ENCODE results near the gene SIX5.

The SIX5 gene

DNA sequence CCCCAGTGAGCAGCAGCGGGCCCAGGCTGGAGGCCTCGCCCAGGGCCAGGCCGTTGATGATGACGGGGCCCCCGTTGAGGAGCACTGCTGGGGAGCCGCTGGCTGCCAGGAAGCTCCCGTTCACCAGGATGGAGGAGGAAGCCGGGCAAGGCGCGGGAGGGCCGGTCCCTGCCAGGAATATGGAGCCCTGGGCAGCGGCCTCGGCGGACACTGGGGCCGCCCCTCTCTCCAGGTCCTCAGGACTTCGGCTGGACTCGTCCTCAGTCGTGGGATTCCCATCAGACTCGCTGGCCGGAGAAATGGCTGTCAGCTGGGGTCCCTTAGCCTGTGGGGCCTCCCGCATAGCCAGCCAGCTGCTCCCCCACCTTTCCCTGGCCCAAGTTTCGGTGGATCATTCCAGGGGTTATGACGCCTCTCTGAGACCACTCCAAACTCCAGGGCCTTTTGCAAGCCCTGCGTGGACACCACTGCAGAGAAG, 2.1 kb downstream of the SIX5 start:
- no peak for TF ChIP-seq FOXP2 (optimal IDR thresholded peaks at IDR 0.05; ENCODE audit: borderline replicate concordance, extremely low read depth, extremely low read length, insufficient read depth)

DNA sequence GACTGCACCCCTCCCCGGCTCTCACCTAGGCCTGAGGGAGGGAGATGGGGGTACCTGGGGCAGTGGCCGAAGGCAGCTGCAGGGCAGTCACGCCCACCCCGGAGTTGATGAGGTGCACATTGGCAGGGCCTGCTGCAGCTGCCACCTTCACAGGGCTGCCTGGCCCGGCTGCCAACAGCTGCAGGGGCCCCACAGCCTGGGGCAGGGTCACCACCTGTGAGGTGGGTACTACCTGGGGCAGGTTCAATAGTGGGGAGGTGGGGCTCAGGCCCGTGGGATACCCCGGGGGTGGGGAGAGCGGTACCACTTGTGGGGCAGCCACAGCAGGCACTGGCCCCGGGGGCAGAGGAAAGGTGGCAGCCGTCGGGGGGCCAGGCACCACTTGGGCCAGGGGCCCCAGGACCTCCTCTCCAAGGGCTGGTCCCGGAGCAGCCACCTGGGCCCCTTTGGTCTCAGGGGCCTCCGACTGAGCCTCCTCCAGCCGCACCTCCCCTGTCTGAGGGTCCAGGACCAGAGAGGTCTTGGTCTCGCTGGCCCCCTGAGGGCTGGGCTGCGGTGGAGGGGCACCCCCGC, 2.7 kb downstream of the SIX5 start:
- TF ChIP-seq, protein P1, sequence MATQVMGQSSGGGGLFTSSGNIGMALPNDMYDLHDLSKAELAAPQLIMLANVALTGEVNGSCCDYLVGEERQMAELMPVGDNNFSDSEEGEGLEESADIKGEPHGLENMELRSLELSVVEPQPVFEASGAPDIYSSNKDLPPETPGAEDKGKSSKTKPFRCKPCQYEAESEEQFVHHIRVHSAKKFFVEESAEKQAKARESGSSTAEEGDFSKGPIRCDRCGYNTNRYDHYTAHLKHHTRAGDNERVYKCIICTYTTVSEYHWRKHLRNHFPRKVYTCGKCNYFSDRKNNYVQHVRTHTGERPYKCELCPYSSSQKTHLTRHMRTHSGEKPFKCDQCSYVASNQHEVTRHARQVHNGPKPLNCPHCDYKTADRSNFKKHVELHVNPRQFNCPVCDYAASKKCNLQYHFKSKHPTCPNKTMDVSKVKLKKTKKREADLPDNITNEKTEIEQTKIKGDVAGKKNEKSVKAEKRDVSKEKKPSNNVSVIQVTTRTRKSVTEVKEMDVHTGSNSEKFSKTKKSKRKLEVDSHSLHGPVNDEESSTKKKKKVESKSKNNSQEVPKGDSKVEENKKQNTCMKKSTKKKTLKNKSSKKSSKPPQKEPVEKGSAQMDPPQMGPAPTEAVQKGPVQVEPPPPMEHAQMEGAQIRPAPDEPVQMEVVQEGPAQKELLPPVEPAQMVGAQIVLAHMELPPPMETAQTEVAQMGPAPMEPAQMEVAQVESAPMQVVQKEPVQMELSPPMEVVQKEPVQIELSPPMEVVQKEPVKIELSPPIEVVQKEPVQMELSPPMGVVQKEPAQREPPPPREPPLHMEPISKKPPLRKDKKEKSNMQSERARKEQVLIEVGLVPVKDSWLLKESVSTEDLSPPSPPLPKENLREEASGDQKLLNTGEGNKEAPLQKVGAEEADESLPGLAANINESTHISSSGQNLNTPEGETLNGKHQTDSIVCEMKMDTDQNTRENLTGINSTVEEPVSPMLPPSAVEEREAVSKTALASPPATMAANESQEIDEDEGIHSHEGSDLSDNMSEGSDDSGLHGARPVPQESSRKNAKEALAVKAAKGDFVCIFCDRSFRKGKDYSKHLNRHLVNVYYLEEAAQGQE (IDR thresholded peaks at IDR 0.05; ENCODE audit: insufficient read depth in 1 of 2, low read depth in 2 of 2, low read length in 2 of 2), result no peak
- TF ChIP-seq TAF1 (IDR thresholded peaks at IDR 0.05; ENCODE audit: borderline replicate concordance, insufficient read depth, low read length) (no peak), SIN3A (IDR thresholded peaks at IDR 0.05; ENCODE audit: borderline replicate concordance, insufficient read depth, low read length) (no peak), FOXP2 (optimal IDR thresholded peaks at IDR 0.05; ENCODE audit: borderline replicate concordance, extremely low read depth, extremely low read length, insufficient read depth) (no peak), POLR2AphosphoS5 (IDR thresholded peaks at IDR 0.05; ENCODE audit: low read depth, low read length) (no peak)

DNA sequence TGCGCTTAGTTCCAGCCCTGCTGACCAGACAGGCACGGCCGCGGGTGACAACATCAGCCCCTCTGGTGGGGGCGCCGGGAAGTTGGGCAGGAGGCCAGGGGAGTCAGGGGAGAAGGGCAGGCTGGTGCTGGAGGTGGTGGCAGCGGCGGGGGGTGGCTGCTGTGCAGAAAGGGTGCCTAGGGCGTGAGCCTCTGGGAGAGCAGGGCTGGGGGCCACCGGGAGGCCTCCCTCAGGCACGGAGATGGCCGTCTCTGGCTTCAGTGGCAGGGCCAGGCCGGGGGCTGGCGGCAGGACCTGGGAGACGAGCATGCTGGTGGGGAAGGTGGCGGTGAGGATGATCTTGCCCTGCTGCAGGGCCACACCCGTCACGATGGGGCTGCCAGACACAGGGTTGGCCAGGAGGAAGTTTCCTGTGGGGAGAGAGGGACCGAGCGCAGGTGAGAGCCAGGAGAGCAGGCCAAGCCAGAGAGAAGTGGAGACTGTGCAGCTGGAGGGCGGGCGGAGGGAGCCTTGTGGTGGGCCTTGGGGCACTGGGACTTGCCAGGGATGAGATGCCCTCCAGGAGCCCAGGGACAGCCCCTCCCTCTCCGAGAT, 3.3 kb downstream of the SIX5 start:
- TF ChIP-seq POLR2AphosphoS5 (IDR thresholded peaks at IDR 0.05; ENCODE audit: low read depth, low read length) (no peak), FOXP2 (optimal IDR thresholded peaks at IDR 0.05; ENCODE audit: borderline replicate concordance, extremely low read depth, extremely low read length, insufficient read depth) (no peak), SIN3A (IDR thresholded peaks at IDR 0.05; ENCODE audit: borderline replicate concordance, insufficient read depth, low read length) (no peak), TAF1 (IDR thresholded peaks at IDR 0.05; ENCODE audit: borderline replicate concordance, insufficient read depth, low read length) (no peak)

DNA sequence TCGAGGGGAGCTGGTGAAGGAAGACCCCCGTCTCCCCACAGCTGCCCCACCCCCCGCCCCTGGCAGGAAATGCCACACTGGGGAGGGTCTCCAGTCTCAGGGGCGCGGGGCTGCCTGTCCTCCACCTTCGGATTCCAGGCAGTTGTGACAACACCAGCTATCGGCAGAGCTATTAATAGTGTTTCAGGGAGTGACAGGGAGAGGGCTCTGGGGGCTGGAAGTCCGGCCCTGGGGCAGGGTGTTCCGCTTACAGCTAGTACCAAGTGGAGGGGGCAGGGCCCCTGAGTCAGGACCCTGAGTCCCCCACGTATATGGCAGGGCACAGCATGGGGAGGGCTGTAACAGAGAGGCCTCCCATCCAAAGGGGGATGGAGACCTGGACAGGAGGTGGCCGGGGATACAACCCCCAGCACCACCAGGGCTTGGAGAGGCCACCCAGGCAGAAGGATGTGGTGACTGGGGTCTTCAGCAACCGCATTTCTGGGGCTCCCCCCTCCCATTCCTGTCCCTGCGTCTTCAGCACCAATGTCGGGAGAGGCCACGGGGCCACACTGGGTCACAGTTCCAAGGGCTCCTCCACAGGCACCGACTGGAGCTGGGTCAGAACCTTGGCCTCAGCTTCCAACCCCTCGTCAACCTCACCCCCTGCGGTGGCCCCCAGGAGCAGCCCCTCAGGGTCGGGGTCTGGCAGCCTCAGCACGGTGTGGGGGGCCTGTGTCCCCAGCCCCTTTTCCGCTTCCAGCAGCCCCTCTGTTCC, 3.9 kb downstream of the SIX5 start:
- TF ChIP-seq POLR2AphosphoS5 (IDR thresholded peaks at IDR 0.05; ENCODE audit: low read depth, low read length) (no peak), TAF1 (IDR thresholded peaks at IDR 0.05; ENCODE audit: borderline replicate concordance, insufficient read depth, low read length) (no peak), FOXP2 (optimal IDR thresholded peaks at IDR 0.05; ENCODE audit: borderline replicate concordance, extremely low read depth, extremely low read length, insufficient read depth) (no peak), SIN3A (IDR thresholded peaks at IDR 0.05; ENCODE audit: borderline replicate concordance, insufficient read depth, low read length) (no peak)

DNA sequence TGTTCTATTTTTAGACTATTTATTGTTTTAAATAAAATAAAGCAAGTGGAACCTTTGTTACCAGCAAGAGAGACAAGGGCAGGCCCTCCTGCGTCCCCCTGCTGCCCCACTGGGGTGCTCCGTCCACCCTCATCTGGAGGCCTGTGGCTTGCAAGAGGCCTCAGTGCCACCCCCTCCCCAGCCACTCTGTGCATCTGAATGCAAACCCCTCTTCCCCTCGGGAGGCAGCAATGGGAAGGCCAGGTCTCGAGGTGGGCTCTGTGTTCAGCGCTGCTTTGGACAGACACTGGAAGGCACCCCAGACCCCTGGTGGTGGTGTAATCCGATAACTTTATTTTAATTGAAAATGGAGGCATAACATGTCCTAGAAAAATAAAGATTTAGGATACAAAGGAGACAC, 4.6 kb downstream of the SIX5 start:
- TF ChIP-seq TAF1 (IDR thresholded peaks at IDR 0.05; ENCODE audit: borderline replicate concordance, insufficient read depth, low read length), result no peak
- no peak for TF ChIP-seq POLR2AphosphoS5 (IDR thresholded peaks at IDR 0.05; ENCODE audit: low read depth, low read length)
- TF ChIP-seq FOXP2 (optimal IDR thresholded peaks at IDR 0.05; ENCODE audit: borderline replicate concordance, extremely low read depth, extremely low read length, insufficient read depth), result no peak
- TF ChIP-seq, protein P1 (IDR thresholded peaks at IDR 0.05; ENCODE audit: insufficient read depth in 1 of 2, low read depth in 2 of 2, low read length in 2 of 2), result no peak
- no peak for TF ChIP-seq SIN3A (IDR thresholded peaks at IDR 0.05; ENCODE audit: borderline replicate concordance, insufficient read depth, low read length)

DNA sequence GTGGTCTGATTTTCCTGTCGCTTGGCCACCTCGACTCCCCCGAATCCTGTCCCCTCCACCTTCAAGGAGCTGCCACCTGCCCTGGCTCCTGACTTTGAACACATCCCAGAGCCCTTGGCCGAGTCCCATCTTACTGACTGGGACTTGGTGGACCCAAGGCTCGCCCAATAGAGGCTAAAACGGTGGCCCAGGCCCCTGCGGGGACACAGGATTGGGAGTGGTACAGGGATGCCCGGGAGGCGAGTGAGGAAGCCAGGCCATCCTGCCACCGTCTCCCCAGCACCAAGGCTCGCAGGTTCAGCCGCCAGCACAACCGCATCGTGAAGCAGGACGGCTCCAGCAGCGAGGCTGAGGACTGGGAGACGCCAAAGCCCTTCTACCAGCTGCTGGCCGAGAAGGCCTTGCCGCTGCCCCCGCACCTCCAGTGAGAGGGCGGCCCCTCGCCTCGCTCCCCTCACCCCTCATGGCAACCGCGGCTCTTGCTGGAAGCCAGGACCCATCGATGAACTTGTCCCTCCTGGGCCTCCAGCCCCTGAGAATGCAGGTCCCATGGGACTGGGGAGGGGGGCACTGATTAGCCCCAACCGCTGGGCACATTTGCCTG, 5.3 kb downstream of the SIX5 start:
- no peak for TF ChIP-seq SIN3A (IDR thresholded peaks at IDR 0.05; ENCODE audit: borderline replicate concordance, insufficient read depth, low read length)
- TF ChIP-seq POLR2AphosphoS5 (IDR thresholded peaks at IDR 0.05; ENCODE audit: low read depth, low read length), result no peak
- no peak for TF ChIP-seq FOXP2 (optimal IDR thresholded peaks at IDR 0.05; ENCODE audit: borderline replicate concordance, extremely low read depth, extremely low read length, insufficient read depth)
- TF ChIP-seq, protein P1 (IDR thresholded peaks at IDR 0.05; ENCODE audit: insufficient read depth in 1 of 2, low read depth in 2 of 2, low read length in 2 of 2), result no peak
- no peak for TF ChIP-seq TAF1 (IDR thresholded peaks at IDR 0.05; ENCODE audit: borderline replicate concordance, insufficient read depth, low read length)
